Neutrophil (primary cell): ENCODE data around the gene TNRC6B.
A peak's percentile ranks its signal among the peaks of the same experiment; 100 is the strongest.

Experiments
- H3K27ac ChIP-seq: fragments of 200-600 bp; sonication (generic); 2 replicates; pipeline ENCODE4 v1.5.1; 2016; ENCODE audit warnings: mild to moderate bottlenecking, moderate library complexity
- H3K27me3 ChIP-seq: fragments of 200-600 bp; sonication (generic); 2 replicates; pipeline ENCODE4 v1.6.0; 2016; ENCODE audit warnings: mild to moderate bottlenecking
- H3K36me3 ChIP-seq: fragments of 200-600 bp; sonication (generic); 2 replicates; pipeline ENCODE4 v1.5.1; 2017
- H3K4me1 ChIP-seq, 2 experiments: fragments of 200-600 bp in 1 of 2; sonication (generic) in 1 of 2; 1 replicate in 1 of 2; 2 replicates in 1 of 2; pipeline versions ENCODE4 v1.5.1 to v1.6.1; 2013 to 2016; ENCODE audit warnings: low read depth in 1 of 2, low read length in 1 of 2, mild to moderate bottlenecking in 1 of 2, moderate library complexity in 1 of 2; ENCODE audit not compliant: control insufficient read depth in 1 of 2, insufficient read depth in 1 of 2
- H3K4me3 ChIP-seq, 2 experiments: fragments of 200-600 bp in 1 of 2; sonication (generic) in 1 of 2; 1 replicate in 1 of 2; 2 replicates in 1 of 2; pipeline ENCODE4 v1.5.1; 2013 to 2016; ENCODE audit warnings: low read depth in 1 of 2, low read length in 1 of 2, mild to moderate bottlenecking in 1 of 2, moderate library complexity in 1 of 2
- H3K9me3 ChIP-seq: fragments of 200-600 bp; sonication (generic); 2 replicates; pipeline ENCODE4 v1.5.1; 2016
- CTCF ChIP-seq: fragments of 200-600 bp; sonication (generic); IDR thresholded peaks from 2 replicates; pipeline ENCODE4 v1.5.1; 2016; ENCODE audit warnings: antibody characterized with exemption

Gene TNRC6B

DNA sequence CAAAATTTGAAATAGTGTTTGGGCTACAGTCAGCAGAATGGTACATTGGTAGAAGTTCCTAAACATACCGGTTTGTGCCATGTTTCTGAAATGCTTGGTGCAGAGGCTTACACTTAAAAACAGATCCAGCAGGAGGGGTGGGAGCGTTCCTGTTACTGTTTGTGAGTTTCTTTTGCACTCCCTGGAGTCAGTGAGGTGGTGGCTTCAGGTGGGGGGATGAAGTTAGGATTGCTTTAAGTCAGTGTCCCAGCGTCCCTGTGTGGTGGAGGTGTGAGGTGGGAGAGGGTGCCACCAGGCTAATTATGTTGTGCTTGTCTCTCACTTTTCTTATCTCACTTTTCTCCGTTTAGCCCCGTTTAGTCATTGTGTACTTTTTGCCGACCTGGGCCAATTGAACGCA lies 9.7 kb downstream of the TNRC6B start:
- Histone ChIP-seq H3K27me3 (no peaks in the 10 kb centered on the region), H3K9me3 (no peaks in the 10 kb centered on the region), H3K27ac (no peak overlapping the region), H3K4me3 (no peak overlapping the region), H3K4me1 (peaks cover 38 to 55% of the 10 kb centered on the region in 2 experiments), H3K36me3 (no peaks in the 10 kb centered on the region)
- TF ChIP-seq CTCF = no peak

GRCh38 chr22:40189997-40190396 lies 12.3 kb downstream of the TNRC6B start:
- Histone ChIP-seq H3K36me3 (no peaks in the 10 kb centered on the region), H3K27me3 (no peaks in the 10 kb centered on the region), H3K9me3 (no peaks in the 10 kb centered on the region), H3K27ac (peak overlapping the region; percentile 51), H3K4me3 (no peak overlapping the region), H3K4me1 (peaks cover 35 to 51% of the 10 kb centered on the region in 2 experiments)
- no peak for TF ChIP-seq CTCF

- TF ChIP-seq CTCF = no peak
- Histone ChIP-seq H3K4me1 (peaks cover 35 to 47% of the 10 kb centered on the region in 2 experiments), H3K9me3 (no peaks in the 10 kb centered on the region), H3K4me3 (no peak overlapping the region), H3K36me3 (no peaks in the 10 kb centered on the region), H3K27ac (peak overlapping the region; percentile 51), H3K27me3 (no peaks in the 10 kb centered on the region)
These were observed 12.8 kb downstream of the TNRC6B start for GRCh38 chr22:40190501-40190900.

- Histone ChIP-seq H3K36me3 (no peaks in the 10 kb centered on the region), H3K27me3 (no peaks in the 10 kb centered on the region), H3K27ac (peak overlapping the region; percentile 70), H3K4me1 (peaks cover 35 to 47% of the 10 kb centered on the region in 2 experiments), H3K9me3 (no peaks in the 10 kb centered on the region), H3K4me3 (no peak overlapping the region)
- no peak for TF ChIP-seq CTCF
These were observed 16.0 kb downstream of the TNRC6B start for GRCh38 chr22:40193429-40194421.

GRCh38 chr22:40194656-40195055 lies 16.9 kb downstream of the TNRC6B start:
- no peak overlapping the region for H3K4me3 ChIP-seq
- no peak for TF ChIP-seq CTCF
- peak overlapping the region; percentile 70 for H3K27ac ChIP-seq
- peaks cover 35 to 47% of the 10 kb centered on the region in 2 experiments for H3K4me1 ChIP-seq
- no peaks in the 10 kb centered on the region for H3K36me3 ChIP-seq
- no peaks in the 10 kb centered on the region for H3K9me3 ChIP-seq
- H3K27me3 ChIP-seq = no peaks in the 10 kb centered on the region
